Type B pancreatic cell (in vitro differentiated cells): Measurements from ENCODE around the gene EMP2. TPM values are rescaled to one million over a fixed set of nuclear protein-coding genes. Genes with fewer than 3 reads are reported as not detected.

ENCODE experiments used
- DNase-seq: peaks from one replicate; pipeline ENCODE4 v3.0.0; 2021; ENCODE audit warnings: mixed read lengths; ENCODE audit not compliant: unreplicated experiment; ENCODE audit errors: extremely low spot score
- H3K27ac Mint-ChIP-seq: 2 replicates; pipeline ENCODE4 v1.8.0; 2021; ENCODE audit warnings: mild to moderate bottlenecking, mixed read lengths
- H3K27me3 Mint-ChIP-seq: 2 replicates; pipeline ENCODE4 v1.8.0; 2021; ENCODE audit warnings: mixed read lengths
- H3K36me3 Mint-ChIP-seq: 2 replicates; pipeline ENCODE4 v1.8.0; 2021; ENCODE audit warnings: mixed read lengths
- H3K4me1 Mint-ChIP-seq: one replicate; pipeline ENCODE4 v1.8.0; 2021; ENCODE audit warnings: mixed read lengths; ENCODE audit not compliant: unreplicated experiment
- H3K4me3 Mint-ChIP-seq: 2 replicates; pipeline ENCODE4 v1.8.0; 2021; ENCODE audit warnings: mild to moderate bottlenecking, mixed read lengths
- H3K9me3 Mint-ChIP-seq: 2 replicates; pipeline ENCODE4 v1.8.0; 2021; ENCODE audit warnings: mixed read lengths
- CTCF ChIP-seq: fragments of 200-600 bp; sonication (generic); conservative IDR thresholded peaks from 2 replicates; pipeline ENCODE4 v1.5.0; 2021; ENCODE audit warnings: antibody characterized with exemption, mild to moderate bottlenecking
- total RNA-seq: library from RNA; stranded (reverse); gene quantifications from 2 replicates; pipeline ENCODE4 v1.2.1, GENCODE V29; 2021; ENCODE audit warnings: low replicate concordance

EMP2 gene
- total RNA-seq, 1 donor from 2014 or later: 36.3 TPM

- Mint-ChIP-seq H3K36me3 (no peaks in the 10 kb centered on the region), H3K27ac (no peak overlapping the region), H3K4me3 (no peak overlapping the region), H3K27me3 (peaks cover 3% of the 10 kb centered on the region), H3K4me1 (no peaks in the 10 kb centered on the region), H3K9me3 (no peaks in the 10 kb centered on the region)
- no peak for TF ChIP-seq CTCF
- no peak for DNase-seq
Observed at GRCh38 chr16:10599626-10600025, 19.2 kb upstream of the EMP2 start.

GRCh38 chr16:10598157-10598556, 17.8 kb upstream of the EMP2 start:
- Mint-ChIP-seq H3K36me3 (no peaks in the 10 kb centered on the region), H3K27me3 (peaks cover 3% of the 10 kb centered on the region), H3K4me3 (no peak overlapping the region), H3K9me3 (no peaks in the 10 kb centered on the region), H3K4me1 (no peaks in the 10 kb centered on the region), H3K27ac (no peak overlapping the region)
- no peak for TF ChIP-seq CTCF
- no peak for DNase-seq

- H3K27me3 Mint-ChIP-seq: peaks cover 3% of the 10 kb centered on the region
- TF ChIP-seq CTCF: no peak
- H3K9me3 Mint-ChIP-seq: no peaks in the 10 kb centered on the region
- no peaks in the 10 kb centered on the region for H3K4me1 Mint-ChIP-seq
- DNase-seq: no peak
- H3K36me3 Mint-ChIP-seq: no peaks in the 10 kb centered on the region
- H3K27ac Mint-ChIP-seq: no peak overlapping the region
- no peak overlapping the region for H3K4me3 Mint-ChIP-seq
Observed at GRCh38 chr16:10597187-10597601, 16.8 kb upstream of the EMP2 start.

- no peaks in the 10 kb centered on the region for H3K9me3 Mint-ChIP-seq
- no peaks in the 10 kb centered on the region for H3K36me3 Mint-ChIP-seq
- DNase-seq: no peak
- no peaks in the 10 kb centered on the region for H3K4me1 Mint-ChIP-seq
- H3K27me3 Mint-ChIP-seq: no peaks in the 10 kb centered on the region
- no peak overlapping the region for H3K27ac Mint-ChIP-seq
- no peak for TF ChIP-seq CTCF
- H3K4me3 Mint-ChIP-seq: no peak overlapping the region
Observed at GRCh38 chr16:10594312-10594950, 14.0 kb upstream of the EMP2 start.

GRCh38 chr16:10592611-10593010, 12.2 kb upstream of the EMP2 start:
- no peak for DNase-seq
- H3K9me3 Mint-ChIP-seq: no peaks in the 10 kb centered on the region
- no peak for TF ChIP-seq CTCF
- H3K27ac Mint-ChIP-seq: no peak overlapping the region
- H3K4me3 Mint-ChIP-seq: no peak overlapping the region
- no peaks in the 10 kb centered on the region for H3K36me3 Mint-ChIP-seq
- H3K4me1 Mint-ChIP-seq: peaks cover 5% of the 10 kb centered on the region
- peaks cover 10% of the 10 kb centered on the region for H3K27me3 Mint-ChIP-seq

GRCh38 chr16:10590342-10590741, 9.9 kb upstream of the EMP2 start:
- DNase-seq: no peak
- no peaks in the 10 kb centered on the region for H3K36me3 Mint-ChIP-seq
- no peak for TF ChIP-seq CTCF
- H3K9me3 Mint-ChIP-seq: no peaks in the 10 kb centered on the region
- no peak overlapping the region for H3K4me3 Mint-ChIP-seq
- no peak overlapping the region for H3K27ac Mint-ChIP-seq
- H3K27me3 Mint-ChIP-seq: peaks cover 10% of the 10 kb centered on the region
- H3K4me1 Mint-ChIP-seq: peaks cover 5% of the 10 kb centered on the region
